HG02759 (cell line): ENCODE data around the gene NUDCD3.
A peak's percentile ranks its signal among the peaks of the same experiment; 100 is the strongest.

ENCODE experiments used
- ATAC-seq: cut with Tn5 transposase; IDR thresholded peaks from one replicate; pipeline ENCODE4 v1.9.1; 2021; ENCODE audit warnings: mild to moderate bottlenecking, moderate library complexity; ENCODE audit not compliant: unreplicated experiment

Gene NUDCD3

GRCh38 chr7:44482502-44483485 lies 7.7 kb downstream of the NUDCD3 start:
- ATAC-seq: no peak

GRCh38 chr7:44477938-44478337 lies 12.5 kb downstream of the NUDCD3 start:
- ATAC-seq: no peak

- ATAC-seq: peak; percentile 82
These were observed 13.2 kb downstream of the NUDCD3 start for GRCh38 chr7:44477063-44477830.

GRCh38 chr7:44476313-44476712 lies 14.1 kb downstream of the NUDCD3 start:
- no peak for ATAC-seq

GRCh38 chr7:44473295-44473694 lies 17.2 kb downstream of the NUDCD3 start:
- ATAC-seq: no peak

- no peak for ATAC-seq
These were observed 17.6 kb downstream of the NUDCD3 start for GRCh38 chr7:44472843-44473242.

- no peak for ATAC-seq
These were observed 18.6 kb downstream of the NUDCD3 start for GRCh38 chr7:44471850-44472249.

- ATAC-seq: no peak
These were observed 19.0 kb downstream of the NUDCD3 start for GRCh38 chr7:44471436-44471835.

GRCh38 chr7:44470628-44471245 lies 19.7 kb downstream of the NUDCD3 start:
- no peak for ATAC-seq

GRCh38 chr7:44470135-44470479 lies 20.4 kb downstream of the NUDCD3 start:
- ATAC-seq: no peak

- no peak for ATAC-seq
These were observed 20.9 kb downstream of the NUDCD3 start for GRCh38 chr7:44469461-44470134.

GRCh38 chr7:44467217-44467548 lies 23.3 kb downstream of the NUDCD3 start:
- no peak for ATAC-seq

- no peak for ATAC-seq
These were observed 23.9 kb downstream of the NUDCD3 start for GRCh38 chr7:44466300-44467216.

GRCh38 chr7:44465490-44465889 lies 25.0 kb downstream of the NUDCD3 start:
- ATAC-seq: no peak

- no peak for ATAC-seq
These were observed 27.2 kb downstream of the NUDCD3 start for GRCh38 chr7:44463169-44463808.

GRCh38 chr7:44461387-44461786 lies 29.1 kb downstream of the NUDCD3 start:
- ATAC-seq: no peak

- peak; percentile 97 for ATAC-seq
These were observed 30.1 kb downstream of the NUDCD3 start for GRCh38 chr7:44460325-44460724.

- ATAC-seq: no peak
These were observed 35.3 kb downstream of the NUDCD3 start for GRCh38 chr7:44455155-44455554.

- no peak for ATAC-seq
These were observed 36.1 kb downstream of the NUDCD3 start for GRCh38 chr7:44454348-44454747.

GRCh38 chr7:44451123-44451522 lies 39.3 kb downstream of the NUDCD3 start:
- ATAC-seq: no peak
